Ectodermal cell (in vitro differentiated cells): ENCODE results near the gene RAPGEF3.

Source experiments
- H3K27ac ChIP-seq: 2 replicates; pipeline ENCODE4 v1.7.0; 2013; ENCODE audit warnings: mild to moderate bottlenecking, low read depth, low read length; ENCODE audit not compliant: insufficient read depth, poor library complexity, severe bottlenecking
- H3K27me3 ChIP-seq: 2 replicates; pipeline ENCODE4 v1.7.0; 2013; ENCODE audit warnings: mild to moderate bottlenecking, low read length; ENCODE audit not compliant: insufficient read depth, control insufficient read depth, poor library complexity, severe bottlenecking
- H3K36me3 ChIP-seq: one replicate; pipeline ENCODE4 v1.7.0; 2013; ENCODE audit warnings: low read length; ENCODE audit not compliant: control insufficient read depth, insufficient read depth
- H3K4me1 ChIP-seq: one replicate; pipeline ENCODE4 v1.7.0; 2013; ENCODE audit warnings: low read length; ENCODE audit not compliant: control insufficient read depth, insufficient read depth
- H3K4me3 ChIP-seq: 2 replicates; pipeline ENCODE4 v1.7.0; 2013; ENCODE audit warnings: low read depth, low read length, control low read depth; ENCODE audit not compliant: insufficient read depth
- H3K9me3 ChIP-seq: 2 replicates; pipeline ENCODE4 v1.7.0; 2013; ENCODE audit warnings: mild to moderate bottlenecking, low read length, moderate library complexity; ENCODE audit not compliant: control insufficient read depth
- WGBS, 2 experiments: methylation state at CpG; one replicate each; pipeline ENCODE4 v1.1.7; 2013; ENCODE audit warnings: missing lambda C conversion rate in 2 of 2; 5-methylcytosine and 5-hydroxymethylcytosine counted together

The RAPGEF3 gene

GRCh38 chr12:47775100-47775911 lies 16.6 kb upstream of the RAPGEF3 start:
- H3K27ac ChIP-seq = no peak overlapping the region
- no peaks in the 10 kb centered on the region for H3K9me3 ChIP-seq
- H3K4me1 ChIP-seq = peaks cover 12% of the 10 kb centered on the region
- 89 to 90% methylated on average over 10 of the region's 10 CpGs for WGBS, 2 experiments
- H3K36me3 ChIP-seq = no peaks in the 10 kb centered on the region
- H3K4me3 ChIP-seq = no peak overlapping the region
- peaks cover 23% of the 10 kb centered on the region for H3K27me3 ChIP-seq

DNA sequence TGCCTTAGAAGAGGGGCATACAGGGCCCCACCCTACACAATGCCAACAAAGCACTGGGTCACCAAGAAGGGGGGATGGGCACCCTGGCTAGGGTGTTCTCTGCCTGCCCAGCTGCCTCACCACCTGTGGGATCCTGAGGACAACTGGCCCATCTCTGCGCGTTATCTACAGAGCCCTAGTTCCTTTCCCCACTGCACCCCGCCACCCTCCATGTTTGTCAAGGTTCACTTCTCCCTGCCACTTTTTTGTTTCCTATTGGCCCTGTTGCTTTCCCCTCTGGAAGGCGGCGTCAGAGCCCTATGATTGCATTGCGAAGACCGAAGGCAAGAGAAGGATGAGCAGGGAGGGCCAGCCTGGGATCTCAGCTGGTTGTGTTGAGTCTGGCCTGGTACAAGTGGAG lies 16.0 kb upstream of the RAPGEF3 start:
- H3K4me1 ChIP-seq = peaks cover 12% of the 10 kb centered on the region
- no peaks in the 10 kb centered on the region for H3K9me3 ChIP-seq
- peaks cover 23% of the 10 kb centered on the region for H3K27me3 ChIP-seq
- no peak overlapping the region for H3K4me3 ChIP-seq
- H3K27ac ChIP-seq = no peak overlapping the region
- H3K36me3 ChIP-seq = no peaks in the 10 kb centered on the region
- 95 to 98% methylated on average over 7 of the region's 7 CpGs for WGBS, 2 experiments

GRCh38 chr12:47773858-47774580 lies 15.3 kb upstream of the RAPGEF3 start:
- Histone ChIP-seq H3K27ac (no peak overlapping the region), H3K4me3 (peak overlapping the region; percentile 73)
- 71% methylated on average over 11 to 13 of the region's 14 CpGs for WGBS, 2 experiments

GRCh38 chr12:47773062-47773857 lies 14.6 kb upstream of the RAPGEF3 start, which contains the start of gene SLC48A1:
Gene SLC48A1, plus strand, starts transcription at chr12:47773238. Its CDS starts 67 bp downstream, at chr12:47773305.
- peaks cover 23% of the 10 kb centered on the region for H3K27me3 ChIP-seq
- 1% methylated on average over 104 to 105 of the region's 106 CpGs for WGBS, 2 experiments
- H3K4me3 ChIP-seq = peak within 1 kb of the TSS; percentile 73
- no peak within 1 kb of the TSS for H3K27ac ChIP-seq
- H3K4me1 ChIP-seq = peaks cover 6% of the 10 kb centered on the region
- H3K9me3 ChIP-seq = no peaks in the 10 kb centered on the region
- H3K36me3 ChIP-seq = no peaks in the 10 kb centered on the region

More at GRCh38 chr12:47773858-47774580, 15.3 kb upstream of the RAPGEF3 start:
- H3K27me3 ChIP-seq = peaks cover 23% of the 10 kb centered on the region
- H3K4me1 ChIP-seq = peaks cover 11% of the 10 kb centered on the region
- H3K9me3 ChIP-seq = no peaks in the 10 kb centered on the region
- no peaks in the 10 kb centered on the region for H3K36me3 ChIP-seq

- Histone ChIP-seq H3K36me3 (no peaks in the 10 kb centered on the region), H3K4me1 (peaks cover under 1% of the 10 kb centered on the region), H3K4me3 (peak overlapping the region; percentile 73), H3K27me3 (peaks cover 23% of the 10 kb centered on the region), H3K27ac (no peak overlapping the region), H3K9me3 (no peaks in the 10 kb centered on the region)
- 23 to 29% methylated on average over 14 to 16 of the region's 17 CpGs for WGBS, 2 experiments
Measured at GRCh38 chr12:47772738-47773061, 14.0 kb upstream of the RAPGEF3 start.

DNA sequence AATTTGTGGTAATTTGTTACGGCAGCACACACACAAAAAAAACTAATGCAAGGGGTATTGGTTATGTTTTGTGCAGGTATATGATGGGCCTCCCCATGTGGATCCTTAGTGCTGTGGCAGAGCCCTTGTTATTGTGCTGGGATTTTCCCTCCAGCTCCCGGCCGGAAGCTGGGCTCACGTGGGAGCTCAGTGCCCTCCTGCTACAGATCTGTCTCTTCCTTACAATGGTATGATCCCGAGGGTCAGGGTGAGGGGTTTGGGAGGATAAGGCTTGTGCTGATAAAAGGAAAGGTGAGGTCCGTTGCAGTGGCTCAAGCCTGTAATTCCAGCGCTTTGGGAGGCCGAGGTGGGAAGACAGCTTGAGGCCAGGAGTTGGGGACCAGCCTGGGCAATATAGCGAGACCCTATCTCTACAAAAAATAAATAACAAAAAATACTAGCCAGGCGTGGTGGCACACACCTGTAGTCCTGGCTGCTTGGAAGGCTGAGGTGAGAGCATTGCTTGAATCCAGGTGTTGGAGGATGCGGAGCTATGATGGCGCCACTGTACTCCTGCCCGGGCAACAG lies 13.5 kb upstream of the RAPGEF3 start:
- 77 to 78% methylated on average over 13 of the region's 13 CpGs for WGBS, 2 experiments
- H3K27me3 ChIP-seq = peaks cover 23% of the 10 kb centered on the region

GRCh38 chr12:47771304-47771703 lies 12.6 kb upstream of the RAPGEF3 start:
- H3K36me3 ChIP-seq = no peaks in the 10 kb centered on the region

More for the DNA sequence above, 13.5 kb upstream of the RAPGEF3 start:
- H3K4me1 ChIP-seq = no peaks in the 10 kb centered on the region
- H3K27ac ChIP-seq = no peak overlapping the region
- H3K4me3 ChIP-seq = no peak overlapping the region
- no peaks in the 10 kb centered on the region for H3K9me3 ChIP-seq
- no peaks in the 10 kb centered on the region for H3K36me3 ChIP-seq

GRCh38 chr12:47770086-47770726 lies 11.5 kb upstream of the RAPGEF3 start:
- H3K27ac ChIP-seq = no peak overlapping the region
- no peaks in the 10 kb centered on the region for H3K9me3 ChIP-seq
- no peak overlapping the region for H3K4me3 ChIP-seq
- 93% methylated on average over 3 of the region's 3 CpGs for WGBS, 2 experiments
- peaks cover 23% of the 10 kb centered on the region for H3K27me3 ChIP-seq
- H3K36me3 ChIP-seq = no peaks in the 10 kb centered on the region
- H3K4me1 ChIP-seq = no peaks in the 10 kb centered on the region

More at GRCh38 chr12:47771304-47771703, 12.6 kb upstream of the RAPGEF3 start:
- Histone ChIP-seq H3K27ac (no peak overlapping the region), H3K9me3 (no peaks in the 10 kb centered on the region), H3K4me1 (no peaks in the 10 kb centered on the region), H3K4me3 (no peak overlapping the region), H3K27me3 (peaks cover 23% of the 10 kb centered on the region)
- 93 to 94% methylated on average over 6 of the region's 6 CpGs for WGBS, 2 experiments

DNA sequence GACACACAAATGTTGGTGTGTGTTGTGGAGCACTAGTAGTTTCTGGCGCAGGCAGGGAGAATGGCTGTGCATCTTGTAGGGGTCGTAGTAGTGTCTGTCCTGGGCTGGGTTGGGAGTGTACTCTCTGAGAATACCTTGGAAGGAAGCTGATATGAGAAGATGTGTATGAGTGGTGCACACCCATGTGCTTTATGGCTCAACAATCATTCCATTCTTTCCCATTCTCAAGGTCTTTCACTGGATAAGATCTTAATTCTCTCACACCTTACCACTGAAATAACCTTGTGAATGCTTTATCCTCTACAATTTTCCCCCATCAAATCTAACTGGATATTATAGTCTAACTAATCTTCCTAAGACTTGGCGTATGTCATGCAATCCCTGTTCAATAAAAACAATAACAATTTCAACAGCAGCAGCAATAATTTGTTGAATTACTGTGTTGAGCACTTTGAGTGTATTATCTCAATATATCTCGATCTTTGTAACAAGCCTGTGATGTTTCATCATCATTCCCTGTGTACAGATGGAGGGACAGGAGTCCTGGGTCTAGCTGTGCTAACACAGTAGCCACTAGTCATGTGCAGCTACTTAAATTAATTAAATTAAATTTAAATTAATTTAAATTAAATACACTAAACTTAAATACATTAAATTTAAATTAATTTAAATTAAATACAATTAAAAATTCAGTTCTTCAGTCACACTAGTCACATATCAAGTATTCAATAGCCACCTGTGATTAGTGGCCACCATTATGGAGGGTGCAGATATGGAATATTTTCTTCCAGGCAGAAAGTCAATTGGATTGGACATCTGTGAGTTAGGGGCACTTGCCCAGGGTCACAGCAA lies 10.8 kb upstream of the RAPGEF3 start:
- Histone ChIP-seq H3K4me3 (no peak overlapping the region), H3K27me3 (peaks cover 22% of the 10 kb centered on the region)
- WGBS, 2 experiments = 94% methylated on average over 4 of the region's 4 CpGs

More for the DNA sequence above, 10.8 kb upstream of the RAPGEF3 start:
- H3K36me3 ChIP-seq = no peaks in the 10 kb centered on the region
- no peak overlapping the region for H3K27ac ChIP-seq
- H3K9me3 ChIP-seq = no peaks in the 10 kb centered on the region
- H3K4me1 ChIP-seq = no peaks in the 10 kb centered on the region
